Measurements from ENCODE around the gene TMEM44.

Gene TMEM44, protein sequence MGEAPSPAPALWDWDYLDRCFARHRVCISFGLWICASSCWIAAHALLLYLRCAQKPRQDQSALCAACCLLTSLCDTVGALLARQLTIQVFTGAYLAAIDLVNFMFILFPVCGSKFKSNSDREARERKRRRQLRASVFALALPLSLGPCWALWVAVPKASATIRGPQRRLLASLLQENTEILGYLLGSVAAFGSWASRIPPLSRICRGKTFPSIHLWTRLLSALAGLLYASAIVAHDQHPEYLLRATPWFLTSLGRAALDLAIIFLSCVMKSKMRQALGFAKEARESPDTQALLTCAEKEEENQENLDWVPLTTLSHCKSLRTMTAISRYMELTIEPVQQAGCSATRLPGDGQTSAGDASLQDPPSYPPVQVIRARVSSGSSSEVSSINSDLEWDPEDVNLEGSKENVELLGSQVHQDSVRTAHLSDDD

DNA sequence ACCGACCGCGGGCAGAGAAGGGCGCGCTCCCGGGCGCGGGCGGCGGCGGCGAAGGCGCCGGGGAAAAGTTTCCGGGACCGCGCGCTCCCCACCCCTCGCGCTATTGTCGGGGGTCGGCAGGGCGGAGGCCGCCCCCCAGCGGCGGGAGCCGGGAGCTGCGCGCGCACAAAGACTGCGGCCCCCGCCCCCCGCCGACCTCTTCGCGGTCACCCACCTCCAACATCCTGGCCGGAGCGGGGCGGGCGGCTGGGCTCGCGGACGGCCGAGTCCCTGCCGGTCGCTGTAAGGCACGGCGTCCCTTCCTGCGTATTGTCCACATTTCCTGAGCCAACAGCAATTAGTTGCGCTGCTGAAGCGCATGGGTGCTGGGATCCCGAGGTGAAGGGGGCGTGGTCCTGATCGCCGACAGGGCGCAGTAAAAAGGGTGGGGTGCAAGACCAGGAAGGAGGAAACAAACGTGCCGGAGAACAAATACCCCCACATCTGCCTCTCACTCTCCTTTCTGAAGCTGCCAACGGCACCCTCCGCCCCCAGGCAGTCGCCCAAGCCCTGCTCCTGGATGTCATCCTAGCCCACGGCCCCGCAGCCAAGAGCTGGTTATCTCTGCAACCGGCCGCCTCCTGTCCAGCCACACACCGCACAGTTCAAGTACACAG lies at the start of gene TMEM44:
Gene TMEM44 (minus strand): TSS at position 71 of the 656 bp plus-strand sequence. CDS start 204 bp downstream, outside the sequence.
- DNase-seq: no peak

DNA sequence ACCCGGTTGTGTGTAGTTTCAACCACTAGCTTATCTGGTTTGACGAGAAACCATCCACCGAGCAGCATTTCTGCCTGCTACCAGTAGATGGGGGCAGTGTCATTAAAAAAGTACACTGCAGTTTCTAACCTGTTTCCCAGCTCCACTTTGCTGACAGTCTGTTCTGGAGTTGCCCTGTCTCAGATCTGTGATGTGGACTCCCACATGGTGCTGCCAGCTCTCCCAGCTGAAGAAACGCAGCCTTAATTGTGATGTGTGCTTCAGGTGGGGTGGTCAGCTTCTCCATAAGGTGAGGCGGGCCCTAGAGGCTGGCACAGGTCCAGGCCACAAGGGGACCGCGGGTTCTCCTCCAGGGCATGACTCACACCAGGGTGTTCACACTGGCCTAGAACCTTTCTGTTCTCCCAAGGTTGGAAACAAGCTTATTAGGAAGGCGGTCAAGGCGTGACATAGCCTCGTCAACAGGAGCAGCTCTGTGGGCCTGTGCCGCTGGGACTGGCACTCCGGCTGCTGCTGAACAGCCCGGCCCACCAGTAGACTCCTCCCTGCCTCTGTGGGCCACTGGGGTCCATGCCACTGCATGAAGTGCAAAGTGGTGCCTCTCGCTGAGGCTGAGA lies 49.6 kb upstream of the TMEM44 start:
- peak; percentile 67 to 84 for DNase-seq

DNA sequence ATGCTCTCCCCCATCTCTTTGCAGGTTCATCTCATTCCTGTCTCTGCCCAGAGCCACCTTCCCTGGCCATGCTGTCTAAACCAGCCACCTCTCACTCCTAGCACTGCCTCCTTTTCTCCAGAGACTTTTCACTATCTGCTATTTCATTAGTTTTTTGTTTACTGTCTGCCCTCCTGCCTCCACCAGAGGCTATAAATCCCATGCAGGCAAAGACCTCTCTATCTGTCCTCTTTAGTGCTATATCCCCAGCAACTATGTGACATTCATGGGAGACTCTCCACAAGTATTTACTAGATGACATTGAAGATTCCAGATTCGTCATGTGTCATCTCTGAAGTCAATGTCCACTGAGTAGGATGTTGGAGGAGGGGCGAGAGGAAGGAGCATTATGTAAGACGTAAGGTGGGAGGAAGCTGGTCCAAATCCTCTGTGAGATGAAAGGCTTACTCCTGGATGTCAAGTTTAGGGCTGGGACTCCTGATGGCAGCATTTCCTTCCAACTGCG lies 49.0 kb upstream of the TMEM44 start:
- DNase-seq: no peak

DNA sequence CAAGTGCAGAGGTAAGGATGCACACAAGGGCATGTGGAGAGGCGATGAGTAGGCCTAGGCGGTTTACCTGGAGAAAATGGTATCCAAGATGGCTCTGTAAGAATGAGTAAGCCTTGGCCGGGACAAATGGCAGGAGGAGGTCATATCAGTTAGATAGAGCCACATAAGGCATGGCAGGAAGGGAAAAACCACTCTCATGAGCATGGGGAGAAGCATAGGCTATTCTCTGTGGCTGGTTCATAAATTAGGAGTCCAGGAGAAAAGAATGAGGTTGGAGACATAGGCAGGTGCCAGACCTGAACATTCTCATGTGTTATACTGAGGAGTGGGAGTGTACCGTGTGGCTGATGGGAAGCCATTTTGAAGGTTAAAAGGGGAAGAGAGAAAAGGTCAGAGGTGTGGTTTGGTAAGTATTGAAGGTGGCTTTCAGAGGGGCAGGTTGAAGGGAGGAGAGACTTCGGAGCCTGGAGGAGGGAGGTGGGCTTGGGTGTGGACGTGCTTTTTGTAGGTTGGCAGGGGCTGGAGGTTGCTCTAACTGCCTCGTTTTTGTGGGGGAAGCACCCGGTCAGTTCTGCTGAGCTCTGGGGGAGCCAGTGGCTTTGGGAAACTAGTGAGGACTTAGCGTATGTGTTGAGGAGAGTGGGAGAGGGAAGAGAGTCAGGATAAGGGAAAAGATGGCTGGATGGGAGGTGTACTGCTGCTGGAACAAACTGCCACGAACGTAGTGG lies 47.8 kb upstream of the TMEM44 start:
- DNase-seq: no peak

DNA sequence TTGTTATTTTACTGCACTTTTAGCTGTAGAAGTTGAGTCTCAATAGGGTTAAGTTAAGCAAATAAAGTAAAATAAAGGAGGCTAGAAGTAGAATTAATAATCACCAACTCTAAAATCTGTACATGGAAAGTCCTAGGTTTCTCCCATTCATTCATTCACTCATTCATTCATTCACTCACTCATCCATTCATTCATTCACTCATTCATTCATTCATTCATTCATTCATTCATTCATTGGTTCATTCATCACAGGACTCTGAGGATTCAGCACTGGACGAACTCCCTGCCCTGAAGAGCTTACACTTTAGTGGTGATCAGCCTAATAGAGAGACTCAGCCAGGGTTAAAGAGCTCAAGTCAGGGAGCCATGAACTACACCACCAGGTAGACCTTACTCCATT lies 43.3 kb upstream of the TMEM44 start:
- DNase-seq: no peak

DNA sequence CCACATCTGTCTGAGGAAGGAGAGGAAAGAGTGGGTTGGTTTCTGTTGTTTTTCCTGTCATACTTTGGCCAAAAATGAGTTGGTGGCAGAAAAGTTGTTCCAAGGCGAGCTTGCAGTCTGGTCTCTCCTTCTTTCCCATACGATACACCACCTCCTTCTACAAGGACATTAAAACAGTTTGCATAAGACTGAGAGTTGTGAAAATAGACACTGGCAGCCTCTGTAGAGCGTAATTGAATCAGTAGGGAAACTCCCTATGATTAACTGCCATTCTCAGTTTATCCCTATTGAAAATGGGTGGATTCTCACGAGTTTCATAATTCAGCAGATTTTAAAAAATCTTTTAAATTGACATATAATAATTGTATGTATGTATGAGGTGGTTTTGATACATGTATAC lies 42.5 kb upstream of the TMEM44 start:
- no peak for DNase-seq

DNA sequence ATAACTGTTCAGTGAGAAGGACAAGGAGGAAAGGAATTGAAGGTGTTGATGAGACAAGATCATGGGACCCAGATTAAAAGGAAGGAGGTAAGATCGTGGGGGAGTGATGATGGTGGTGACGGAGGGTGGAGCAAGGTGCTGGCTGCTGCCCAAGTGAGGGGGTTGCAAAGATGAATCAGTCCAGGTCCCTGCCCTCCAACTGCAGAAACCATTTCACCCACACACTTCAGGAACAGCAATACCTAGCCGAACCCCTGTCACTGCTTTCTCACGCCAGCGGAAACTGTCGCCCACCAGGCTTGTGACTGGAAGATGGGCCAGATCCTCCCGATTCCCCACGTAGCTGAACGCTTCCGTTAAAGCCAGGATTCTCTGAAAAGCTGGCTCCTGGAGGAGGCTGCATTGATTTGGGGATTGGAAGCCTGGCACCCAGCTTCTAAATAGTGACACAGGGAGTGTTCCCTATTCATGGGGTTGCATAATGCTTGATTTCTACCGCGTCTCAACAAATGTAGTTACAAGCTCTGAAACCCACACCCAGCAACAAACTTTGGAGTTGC lies 41.9 kb upstream of the TMEM44 start:
- no peak for DNase-seq

DNA sequence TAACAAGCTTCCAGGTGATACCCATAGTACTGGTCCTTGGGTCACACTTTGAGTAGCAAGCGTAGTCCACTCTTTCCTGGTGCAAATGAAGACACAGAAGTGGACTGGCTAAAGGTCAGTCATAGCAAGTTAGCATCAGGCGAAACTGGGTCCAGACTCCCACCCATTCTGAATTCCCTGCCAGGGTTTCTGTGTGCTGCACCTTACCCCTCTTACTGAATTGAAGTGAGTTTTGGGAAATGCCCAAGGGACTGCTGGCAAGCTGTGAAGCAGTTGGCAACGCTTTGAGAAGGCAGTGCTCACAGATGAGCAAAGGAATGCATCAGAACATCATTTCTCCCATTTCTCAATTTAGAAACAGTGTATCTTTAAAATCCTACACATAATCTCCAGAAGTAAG lies 40.5 kb upstream of the TMEM44 start:
- DNase-seq: no peak

DNA sequence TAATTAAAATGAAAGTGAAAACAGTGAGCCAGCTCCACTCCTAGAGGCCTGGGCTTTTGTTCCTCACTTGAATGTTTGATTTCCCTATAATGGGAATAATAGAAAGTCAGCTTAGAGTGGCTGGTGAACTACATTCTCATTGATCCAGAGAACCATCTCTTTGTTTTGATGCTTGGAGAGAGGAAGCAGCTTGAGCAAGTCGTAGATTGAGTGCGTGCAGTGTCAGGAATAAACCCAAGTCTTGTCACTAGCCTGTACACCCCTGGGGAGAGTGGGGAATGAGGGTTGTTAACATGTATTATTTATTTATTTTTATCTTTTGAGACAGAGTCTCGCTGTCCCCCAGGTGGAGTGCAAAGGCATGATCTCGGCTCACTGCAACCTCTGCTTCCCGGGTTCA lies 39.7 kb upstream of the TMEM44 start:
- no peak for DNase-seq

DNA sequence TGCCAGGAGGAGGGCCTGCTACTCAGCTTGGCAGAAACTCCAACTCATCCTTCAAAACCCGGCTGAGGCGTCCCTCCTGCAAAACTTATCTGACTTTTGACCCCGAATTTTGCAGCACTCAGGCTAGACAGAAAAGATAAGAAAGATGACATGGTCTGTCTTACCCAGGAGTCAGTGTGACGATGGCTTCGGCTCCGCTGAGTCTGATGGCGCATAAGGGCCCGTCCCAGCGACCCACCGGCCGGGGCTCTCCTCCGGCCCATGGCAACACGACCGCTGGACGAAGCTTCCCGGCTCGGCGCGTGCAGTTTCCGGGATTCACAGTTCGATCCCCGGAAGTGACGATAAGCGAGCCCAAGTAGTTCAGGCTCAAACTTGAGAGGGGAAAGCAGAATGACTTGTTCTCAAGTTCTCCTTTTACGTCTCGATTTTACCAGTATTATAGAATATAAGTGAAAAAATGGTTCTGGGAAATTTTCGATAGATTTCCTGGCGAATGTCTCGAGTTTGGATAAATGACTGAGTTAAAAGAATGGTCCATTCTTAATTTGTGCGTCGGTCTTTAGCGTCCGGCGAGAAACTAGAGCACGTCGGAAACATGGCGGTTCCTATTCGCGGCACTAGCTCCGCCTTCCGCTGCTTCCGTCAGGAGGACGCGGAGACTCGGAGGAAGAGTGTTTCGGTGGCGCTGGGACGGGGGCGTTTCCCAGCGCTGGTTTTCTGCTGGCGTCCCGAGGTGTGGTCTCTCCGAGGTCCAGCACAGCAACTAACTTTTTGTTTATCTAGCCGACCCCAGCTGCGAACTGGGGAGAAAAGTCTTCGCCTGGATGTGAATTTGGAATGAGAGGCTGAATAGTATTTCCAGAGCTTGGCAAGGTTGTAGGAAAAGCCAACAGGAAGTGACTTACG lies 38.9 kb upstream of the TMEM44 start, which contains the start of gene LSG1:
Gene LSG1 (minus strand): TSS at position 292 of the 909 bp plus-strand sequence. CDS start 29 bp downstream, at position 263.
- peak; percentile 84 to 97 for DNase-seq

DNA sequence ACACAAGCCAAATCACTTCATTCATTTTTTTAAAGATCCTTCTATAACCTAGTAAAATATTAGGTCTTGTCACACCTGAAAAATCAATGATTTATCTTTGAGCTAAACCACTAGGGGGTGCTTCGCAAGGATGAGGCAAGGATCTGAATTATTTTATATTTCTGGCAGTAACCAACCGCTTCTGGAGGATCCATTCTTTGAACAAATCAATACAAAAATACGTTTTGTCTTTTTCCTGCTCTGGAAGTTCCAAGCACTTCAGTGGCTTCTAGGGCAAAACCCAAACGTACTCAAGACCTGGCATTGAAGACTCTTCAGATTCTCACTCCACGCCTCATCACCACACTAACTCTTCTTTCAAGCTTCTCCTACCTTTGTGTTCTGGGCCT lies 38.3 kb upstream of the TMEM44 start:
- DNase-seq: peak in 1 of 2 donors; percentile 44

DNA sequence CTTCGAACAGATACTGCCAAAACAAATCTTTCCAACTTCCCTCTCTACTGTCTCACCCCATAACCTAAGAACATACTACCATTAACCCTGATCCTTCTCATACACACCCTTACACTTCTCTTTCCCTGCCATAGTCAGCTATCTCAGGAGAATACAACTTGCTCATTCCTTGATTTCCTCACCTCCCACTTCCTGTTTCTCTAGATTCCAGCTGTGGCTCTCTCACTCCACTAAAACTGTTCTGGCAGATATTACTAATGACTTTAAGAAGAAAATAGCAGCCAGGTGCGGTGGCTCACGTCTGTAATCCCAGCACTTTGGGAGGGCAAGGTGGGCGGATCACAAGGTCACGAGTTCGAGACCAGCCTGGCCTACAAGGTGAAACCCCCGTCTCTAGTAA lies 34.1 kb upstream of the TMEM44 start:
- DNase-seq: no peak

DNA sequence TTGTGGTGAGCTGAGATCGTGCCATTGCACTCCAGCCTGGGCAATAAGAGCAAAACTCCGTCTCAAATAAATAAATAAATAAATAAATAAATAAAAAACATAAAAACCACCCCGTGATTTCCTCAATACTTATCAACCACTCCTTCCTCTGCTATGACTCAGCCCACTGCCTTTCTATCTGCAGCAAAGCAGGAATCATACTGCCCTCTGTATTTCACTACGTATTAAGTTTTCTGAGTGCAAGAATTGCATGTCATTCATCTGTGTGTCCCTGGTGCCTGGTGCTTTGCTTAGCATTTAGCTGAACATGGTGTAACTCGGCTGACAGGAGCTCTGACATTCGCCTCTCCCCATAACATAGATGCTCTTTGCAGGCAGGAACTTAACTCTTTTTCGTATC lies 31.6 kb upstream of the TMEM44 start:
- no peak for DNase-seq

DNA sequence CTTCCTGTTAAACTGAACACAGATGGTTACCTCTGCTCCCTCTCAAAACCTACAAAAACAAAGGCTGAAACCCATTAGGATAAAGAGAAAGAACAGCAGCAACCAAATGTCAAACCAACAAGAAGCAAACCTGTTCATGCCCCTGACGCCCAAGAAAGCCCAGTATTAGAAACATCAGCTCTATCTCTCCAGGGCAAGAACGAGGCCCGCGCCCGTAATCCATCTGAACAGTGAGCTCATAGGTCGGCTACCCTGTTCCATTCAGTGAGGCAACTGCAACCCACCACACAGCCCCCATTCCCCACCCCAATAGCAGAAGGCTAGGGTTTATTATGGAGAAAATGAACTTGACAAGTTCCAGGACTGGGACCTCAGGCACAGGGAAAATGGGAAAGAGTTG lies 28.7 kb upstream of the TMEM44 start:
- no peak for DNase-seq

DNA sequence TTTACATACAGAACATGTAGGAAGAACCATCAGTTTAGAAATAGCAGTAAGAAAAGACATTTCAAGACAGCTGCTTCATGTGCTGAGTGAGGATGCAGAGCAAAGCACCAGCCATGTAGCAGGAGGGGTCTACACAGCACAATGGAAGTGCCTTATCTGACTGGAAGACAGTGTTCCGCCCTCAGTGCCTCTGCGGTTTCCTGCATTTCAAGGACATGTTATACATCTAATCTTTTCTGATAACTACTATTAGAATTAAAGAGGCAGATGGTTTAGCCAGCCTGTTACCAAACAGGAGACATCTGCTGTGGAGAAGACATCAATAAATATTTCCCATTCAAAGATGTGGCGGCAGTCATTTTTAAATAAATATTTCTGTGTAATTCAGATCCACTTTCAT lies 28.2 kb upstream of the TMEM44 start:
- DNase-seq: no peak

DNA sequence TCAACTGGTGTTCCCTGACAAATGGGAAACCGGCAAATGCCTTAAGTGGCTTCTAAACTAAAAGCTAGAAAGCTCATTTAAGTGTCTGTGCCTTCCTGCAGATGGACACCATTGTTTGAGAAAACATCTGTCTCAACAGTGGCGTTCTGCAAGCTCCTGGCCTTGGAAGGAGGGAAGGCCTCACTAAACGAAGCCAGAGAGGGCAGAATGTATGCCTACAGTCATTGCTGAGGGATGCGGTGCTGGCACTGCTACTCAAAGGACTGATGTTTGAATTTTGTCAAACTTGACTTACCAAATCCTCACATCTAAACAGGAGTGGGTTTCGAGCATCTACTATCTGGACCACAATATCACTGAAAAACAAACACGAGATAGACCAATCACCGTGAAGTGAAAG lies 26.6 kb upstream of the TMEM44 start:
- DNase-seq: no peak

DNA sequence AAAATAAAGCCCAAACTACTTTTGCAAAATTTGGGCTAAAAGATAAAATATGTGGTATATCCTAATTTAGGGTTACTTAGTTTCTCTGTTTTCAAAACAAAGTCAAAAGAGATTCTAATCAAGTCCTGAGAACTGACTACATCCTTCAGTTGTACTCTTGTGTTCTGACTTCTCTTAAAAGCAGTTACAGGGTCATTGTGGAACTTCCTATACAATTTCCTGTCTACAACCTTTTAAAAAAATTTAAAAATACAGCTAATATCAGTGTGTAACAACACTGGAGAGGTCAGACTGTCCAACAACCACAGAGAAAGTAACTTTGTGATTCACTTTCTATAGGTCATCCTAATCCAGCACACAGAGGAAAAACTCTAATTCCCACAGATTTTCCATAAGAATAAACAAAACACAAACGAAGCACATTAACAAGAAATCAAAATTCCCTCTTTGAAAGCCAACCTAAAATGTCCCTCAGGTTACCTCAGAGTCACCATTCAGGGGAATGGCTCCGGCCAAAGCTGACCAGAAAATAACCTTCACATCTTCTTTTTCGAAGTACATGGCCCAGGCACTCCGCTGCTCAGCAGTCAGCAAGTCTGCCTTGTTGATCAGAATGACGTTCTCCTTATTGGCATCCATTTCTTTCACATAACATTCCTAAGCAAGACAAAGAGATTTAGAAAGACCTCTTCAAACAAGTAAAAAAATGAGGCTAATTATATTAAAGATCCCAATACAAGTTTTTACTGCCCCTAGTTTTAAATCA lies 25.4 kb upstream of the TMEM44 start:
- DNase-seq: no peak

DNA sequence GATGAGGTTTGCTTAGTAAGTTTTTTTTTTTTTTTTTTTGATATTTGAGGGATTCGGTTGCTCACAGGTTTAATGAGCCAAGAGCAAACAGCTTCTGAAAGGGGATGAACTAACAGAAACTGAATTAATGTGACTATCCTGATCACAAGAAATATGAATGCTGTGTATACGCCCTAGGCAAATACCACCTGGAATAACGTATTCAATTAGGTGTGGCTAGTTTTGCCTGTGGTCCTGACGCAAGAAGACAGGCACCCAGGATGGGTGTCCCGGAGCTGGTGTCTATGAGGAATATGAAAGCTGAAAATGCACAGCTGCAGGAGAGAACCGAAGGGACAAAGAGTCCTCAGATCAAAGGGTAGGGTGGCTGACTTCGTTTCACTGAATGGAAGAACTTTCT lies 24.2 kb upstream of the TMEM44 start:
- no peak for DNase-seq

DNA sequence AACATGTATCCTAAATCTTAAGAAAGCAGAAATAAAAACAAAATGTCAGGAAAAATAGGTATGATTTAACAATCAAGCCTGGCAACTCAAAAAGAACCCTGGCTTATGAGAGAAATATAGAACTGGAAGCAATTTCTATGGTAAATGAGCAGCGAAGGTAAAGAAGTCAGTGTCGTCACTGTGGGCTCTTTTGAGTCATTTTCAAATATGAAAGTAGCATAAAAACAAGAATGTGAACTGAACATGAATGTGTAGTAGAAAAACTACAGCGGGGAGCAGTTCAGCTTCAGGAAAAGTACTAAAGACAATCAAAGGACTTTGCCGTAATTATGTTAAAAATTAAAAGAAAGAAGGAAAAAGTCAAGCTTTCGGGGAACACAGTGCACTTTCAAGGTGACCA lies 21.2 kb upstream of the TMEM44 start:
- no peak for DNase-seq

DNA sequence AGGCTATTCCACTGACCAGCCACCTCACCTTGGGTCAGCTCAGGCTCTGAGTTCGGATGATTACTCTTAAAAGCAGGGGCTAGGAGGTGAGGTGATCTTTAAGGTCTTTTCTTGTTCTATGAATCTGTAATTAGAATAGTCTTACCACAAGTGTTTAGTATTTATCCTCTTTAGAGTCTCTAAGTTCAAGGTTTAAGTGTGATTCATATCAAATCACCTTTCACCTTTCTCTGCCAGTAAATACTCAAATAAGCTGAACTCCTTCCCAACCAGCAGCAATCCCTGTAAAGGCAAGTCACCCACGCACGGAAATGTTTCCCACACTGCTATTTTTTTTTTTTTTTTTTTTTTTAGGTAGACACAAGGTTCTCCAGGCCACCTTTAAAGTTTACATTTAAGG lies 14.5 kb upstream of the TMEM44 start:
- no peak for DNase-seq

DNA sequence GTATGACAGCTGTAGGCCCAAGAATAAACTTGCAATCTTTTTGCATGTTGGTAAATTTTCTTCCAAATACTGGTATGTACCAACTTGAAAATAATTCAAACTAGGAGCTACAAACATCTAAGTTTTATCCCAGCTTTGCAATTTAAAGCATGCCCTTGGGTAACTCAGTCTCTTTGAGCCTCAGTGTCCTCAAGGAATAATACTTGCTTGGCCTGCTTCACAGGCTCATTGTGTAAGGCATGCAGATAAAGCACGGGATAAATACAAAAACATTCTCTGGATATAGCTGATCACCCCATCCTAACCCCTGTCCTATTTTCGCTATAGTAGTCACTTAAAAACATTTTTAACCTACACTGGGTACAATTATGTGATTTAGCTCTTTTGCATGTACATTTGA lies 9.6 kb upstream of the TMEM44 start:
- DNase-seq: no peak

Measured in hippocampal formation (tissue), 2 donors.